ENCODE measurements around the gene CRYZL1. TPM values are rescaled to one million over a fixed set of nuclear protein-coding genes. Genes with fewer than 3 reads are reported as not detected.

Gene CRYZL1
- total and polyA plus RNA-seq, 7 donors = 17.3 to 90.8 (median 46.6) TPM

- Histone ChIP-seq H3K4me3 (no peak overlapping the region), H3K4me1 (peaks cover 0 to 33% (median 13%) of the 10 kb centered on the region in 4 donors), H3K27me3 (no peaks in the 10 kb centered on the region), H3K27ac (no peak overlapping the region), H3K36me3 (no peaks in the 10 kb centered on the region), H3K9me3 (no peaks in the 10 kb centered on the region)
- peak; percentile 10 for DNase-seq
- WGBS, 2 donors = 21 to 66% methylated on average over 7 of the region's 7 CpGs
- intact Hi-C loops (cut with DNase I) = no loop called here
- no peak for TF ChIP-seq EP300 (IDR thresholded peaks at IDR 0.05)
- no peak for TF ChIP-seq CTCF (IDR thresholded peaks at IDR 0.05)
- no peak for TF ChIP-seq POLR2A (IDR thresholded peaks at IDR 0.05)
- TF ChIP-seq POLR2AphosphoS5 (IDR thresholded peaks at IDR 0.05) = no peak
Observed at GRCh38 chr21:33650230-33650629, 8.7 kb upstream of the CRYZL1 start.

GRCh38 chr21:33648555-33648954 is 7.0 kb upstream of the CRYZL1 start:
- Histone ChIP-seq H3K27ac (no peak overlapping the region), H3K36me3 (no peaks in the 10 kb centered on the region), H3K4me3 (no peak overlapping the region), H3K27me3 (no peaks in the 10 kb centered on the region), H3K4me1 (peaks cover 0 to 41% (median 27%) of the 10 kb centered on the region in 4 donors), H3K9me3 (no peaks in the 10 kb centered on the region)
- WGBS, 2 donors = 97 to 98% methylated on average over 1 of the region's 1 CpG
- intact Hi-C loops (cut with DNase I) = loop anchor here (10.0 kb wide), 1 partner anchor 426 kb away; the partner anchor contains the start of genes MRPS6 and SLC5A3
- TF ChIP-seq CTCF (IDR thresholded peaks at IDR 0.05) (no peak), POLR2A (IDR thresholded peaks at IDR 0.05) (no peak), POLR2AphosphoS5 (IDR thresholded peaks at IDR 0.05) (no peak), EP300 (IDR thresholded peaks at IDR 0.05) (no peak)
- peak; percentile 4 for DNase-seq

GRCh38 chr21:33647587-33647986 is 6.0 kb upstream of the CRYZL1 start:
- Histone ChIP-seq H3K27me3 (no peaks in the 10 kb centered on the region), H3K9me3 (no peaks in the 10 kb centered on the region), H3K4me1 (peaks cover 0 to 41% (median 27%) of the 10 kb centered on the region in 4 donors), H3K36me3 (no peaks in the 10 kb centered on the region), H3K4me3 (no peak overlapping the region), H3K27ac (no peak overlapping the region)
- intact Hi-C loops (cut with DNase I) = loop anchor here (10.0 kb wide), 1 partner anchor 427 kb away; the partner anchor contains the start of genes MRPS6 and SLC5A3
- no peak for DNase-seq
- TF ChIP-seq CTCF (IDR thresholded peaks at IDR 0.05) (no peak), EP300 (IDR thresholded peaks at IDR 0.05) (no peak), POLR2A (IDR thresholded peaks at IDR 0.05) (no peak), POLR2AphosphoS5 (IDR thresholded peaks at IDR 0.05) (no peak)
- 69 to 86% methylated on average over 3 of the region's 3 CpGs for WGBS, 2 donors

- TF ChIP-seq POLR2A (IDR thresholded peaks at IDR 0.05) (no peak), EP300 (IDR thresholded peaks at IDR 0.05) (no peak), POLR2AphosphoS5 (IDR thresholded peaks at IDR 0.05) (no peak), CTCF (IDR thresholded peaks at IDR 0.05) (no peak)
- DNase-seq = no peak
- H3K4me1 ChIP-seq = peaks cover 0 to 36% (median 24%) of the 10 kb centered on the region in 4 donors
- no peaks in the 10 kb centered on the region for H3K36me3 ChIP-seq
- no peaks in the 10 kb centered on the region for H3K9me3 ChIP-seq
- no peaks in the 10 kb centered on the region for H3K27me3 ChIP-seq
- WGBS, 2 donors = 86 to 92% methylated on average over 4 of the region's 4 CpGs
- intact Hi-C loops (cut with DNase I) = loop anchor here (10.0 kb wide), 1 partner anchor 429 kb away; the partner anchor contains the start of genes MRPS6 and SLC5A3
- H3K27ac ChIP-seq = no peak overlapping the region
- H3K4me3 ChIP-seq = no peak overlapping the region
Observed at GRCh38 chr21:33645730-33646129, 4.2 kb upstream of the CRYZL1 start.
